HepG2 (cell line): ENCODE measurements around the gene INO80B. TPM values are rescaled to one million over a fixed set of nuclear protein-coding genes. Genes with fewer than 3 reads are reported as not detected.
A peak's percentile ranks its signal among the peaks of the same experiment; 100 is the strongest.

Source experiments
- BORCS8-MEF2B ChIP-seq: sonication (generic); formaldehyde crosslinking; IDR thresholded peaks from 2 replicates; pipeline ENCODE4 v1.8.0; 2022; ENCODE audit warnings: mild to moderate bottlenecking, missing genetic modification reagents
- HDAC2 ChIP-seq: sonication (generic); formaldehyde crosslinking; IDR thresholded peaks from 2 replicates; pipeline ENCODE4 v1.4.0; 2020; ENCODE audit warnings: missing genetic modification reagents
- HNRNPH1 ChIP-seq: fragments of 200-400 bp; formaldehyde crosslinking; optimal IDR thresholded peaks from 2 replicates; pipeline ENCODE3; 2017; ENCODE audit warnings: mild to moderate bottlenecking, low read depth, low read length
- MIER2 ChIP-seq: IDR thresholded peaks from 2 replicates; pipeline ENCODE4 v1.6.1; 2016; ENCODE audit warnings: missing biosample characterization, missing genetic modification reagents
- NR2F1 ChIP-seq, 2 experiments: fragments of 450-650 bp in 1 of 2; formaldehyde crosslinking in 1 of 2; IDR thresholded peaks; 2 replicates each; pipeline versions ENCODE4 v1.5.0 to v1.6.1; 2016 to 2020; ENCODE audit warnings: mild to moderate bottlenecking in 1 of 2, missing compliant biosample characterization in 1 of 2, missing genetic modification reagents in 1 of 2, moderate library complexity in 1 of 2
- NR2F2 ChIP-seq: IDR thresholded peaks from 2 replicates; pipeline ENCODE4 v1.6.1; 2012; ENCODE audit warnings: low read depth, inconsistent platforms, borderline replicate concordance
- PAXIP1 ChIP-seq: sonication (generic); formaldehyde crosslinking; conservative IDR thresholded peaks from 2 replicates; pipeline ENCODE4 v1.4.0; 2020; ENCODE audit warnings: mild to moderate bottlenecking, missing genetic modification reagents, moderate library complexity
- PCBP1 ChIP-seq: fragments of 200-400 bp; formaldehyde crosslinking; IDR thresholded peaks from 2 replicates; pipeline ENCODE4 v1.6.1; 2017; ENCODE audit warnings: mild to moderate bottlenecking, low read depth, low read length, borderline replicate concordance
- PHF5A ChIP-seq: IDR thresholded peaks from one replicate; pipeline ENCODE4 v1.6.1; 2018; ENCODE audit warnings: low read depth, missing genetic modification reagents; ENCODE audit not compliant: unreplicated experiment
- RBM22 ChIP-seq: fragments of 200-400 bp; formaldehyde crosslinking; optimal IDR thresholded peaks from 2 replicates; pipeline ENCODE3; 2017; ENCODE audit warnings: mild to moderate bottlenecking, low read length, moderate library complexity
- RFXANK ChIP-seq: IDR thresholded peaks from 2 replicates; pipeline ENCODE4 v1.6.1; 2016
- SIX1 ChIP-seq: sonication (generic); formaldehyde crosslinking; IDR thresholded peaks from 2 replicates; pipeline ENCODE4 v1.4.0; 2020; ENCODE audit warnings: missing genetic modification reagents, borderline replicate concordance
- ZFP37 ChIP-seq: sonication (generic); formaldehyde crosslinking; IDR thresholded peaks from 2 replicates; pipeline ENCODE4 v1.4.0; 2020; ENCODE audit warnings: missing genetic modification reagents, borderline replicate concordance
- ZNF124 ChIP-seq: sonication (generic); formaldehyde crosslinking; IDR thresholded peaks from 2 replicates; pipeline ENCODE4 v1.4.0; 2020; ENCODE audit warnings: missing genetic modification reagents
- ZNF383 ChIP-seq: sonication (generic); formaldehyde crosslinking; IDR thresholded peaks from 2 replicates; pipeline ENCODE4 v1.4.0; 2020; ENCODE audit warnings: missing genetic modification reagents, mild to moderate bottlenecking, borderline replicate concordance
- ZNF619 ChIP-seq: sonication (generic); formaldehyde crosslinking; IDR thresholded peaks from 2 replicates; pipeline ENCODE4 v1.4.0; 2020; ENCODE audit warnings: mild to moderate bottlenecking, missing genetic modification reagents
- ZNF639 ChIP-seq: conservative IDR thresholded peaks from 2 replicates; pipeline ENCODE4 v1.6.1; 2018; ENCODE audit warnings: missing genetic modification reagents
- ZSCAN25 ChIP-seq: sonication (generic); formaldehyde crosslinking; IDR thresholded peaks from 2 replicates; pipeline ENCODE4 v1.8.0; 2022; ENCODE audit warnings: mild to moderate bottlenecking, missing genetic modification reagents
- ZSCAN29 ChIP-seq: sonication (generic); formaldehyde crosslinking; conservative IDR thresholded peaks from 2 replicates; pipeline ENCODE4 v1.4.0; 2020; ENCODE audit warnings: mild to moderate bottlenecking, missing genetic modification reagents
- polyA plus RNA-seq, 8 experiments: library from polyadenylated mRNA; depleted of rRNA in 3 of 8; stranded (reverse) in 7 of 8; unstranded in 1 of 8; fragments of >200 nt; fragmentation: Illumina TruSeq in 4 of 8; extraction: Trizol in 4 of 8; gene quantifications; 2 replicates each; pipeline versions ENCODE4 v1.2.1 to v1.2.3, GENCODE V29; 2011 to 2016; ENCODE audit warnings: low read depth in 4 of 8, missing spikeins in 1 of 8, mixed read lengths in 1 of 8; ENCODE audit not compliant: insufficient read depth in 1 of 8
- total RNA-seq, 5 experiments: library from RNA; depleted of rRNA; stranded (reverse); fragments of >200 nt; fragmentation: Illumina TruSeq; extraction: Trizol; gene quantifications; 2 replicates each; pipeline ENCODE4 v1.2.3, GENCODE V29; 2016; ENCODE audit warnings: low read depth in 1 of 5
- TF ChIP-seq, protein P1 (sequence below): IDR thresholded peaks from 2 replicates; pipeline ENCODE4 v1.6.1; 2012; ENCODE audit warnings: low read length, improper control_type of control experiment

The INO80B gene
- total and polyA plus RNA-seq, 2 of the 13 experiments (the other 11 are each of a cell fraction or from before 2014, with no cell fraction given): 6.2 to 14.5 TPM

- TF ChIP-seq ZFP37 (CRISPR knock-in tag) (no peak), HNRNPH1 (peak; percentile 69), ZNF619 (peak; percentile 71), ZNF383 (CRISPR knock-in tag) (peak; percentile 36; the same call in 1 of the 2 replicates), PCBP1 (peak; percentile 94), BORCS8-MEF2B (peak; percentile 55; the same call in 1 of the 2 replicates), RBM22 (peak; percentile 91), ZNF639 (no peak), ZSCAN25 (CRISPR knock-in tag) (peak; percentile 94), ZSCAN29 (CRISPR knock-in tag) (peak; percentile 96), PHF5A (peak; percentile 85), MIER2 (CRISPR knock-in tag) (0 out of 2 replicates have a peak, but pooled peaks have one; percentile 5), RFXANK (CRISPR knock-in tag) (no peak; the same call in 1 of the 2 replicates), PAXIP1 (CRISPR knock-in tag) (peak; percentile 99), NR2F1 (CRISPR knock-in tag; IDR thresholded peaks at IDR 0.05) (peak in 1 of 2 experiments; percentile 90; a peak in 2 of 4 replicates), ZNF124 (no peak; the same call in 1 of the 2 replicates), NR2F2 (peak; percentile 60; the same call in 1 of the 2 replicates), HDAC2 (CRISPR knock-in tag) (peak; percentile 89), SIX1 (peak; percentile 44; the same call in 1 of the 2 replicates)
- TF ChIP-seq, protein P1, sequence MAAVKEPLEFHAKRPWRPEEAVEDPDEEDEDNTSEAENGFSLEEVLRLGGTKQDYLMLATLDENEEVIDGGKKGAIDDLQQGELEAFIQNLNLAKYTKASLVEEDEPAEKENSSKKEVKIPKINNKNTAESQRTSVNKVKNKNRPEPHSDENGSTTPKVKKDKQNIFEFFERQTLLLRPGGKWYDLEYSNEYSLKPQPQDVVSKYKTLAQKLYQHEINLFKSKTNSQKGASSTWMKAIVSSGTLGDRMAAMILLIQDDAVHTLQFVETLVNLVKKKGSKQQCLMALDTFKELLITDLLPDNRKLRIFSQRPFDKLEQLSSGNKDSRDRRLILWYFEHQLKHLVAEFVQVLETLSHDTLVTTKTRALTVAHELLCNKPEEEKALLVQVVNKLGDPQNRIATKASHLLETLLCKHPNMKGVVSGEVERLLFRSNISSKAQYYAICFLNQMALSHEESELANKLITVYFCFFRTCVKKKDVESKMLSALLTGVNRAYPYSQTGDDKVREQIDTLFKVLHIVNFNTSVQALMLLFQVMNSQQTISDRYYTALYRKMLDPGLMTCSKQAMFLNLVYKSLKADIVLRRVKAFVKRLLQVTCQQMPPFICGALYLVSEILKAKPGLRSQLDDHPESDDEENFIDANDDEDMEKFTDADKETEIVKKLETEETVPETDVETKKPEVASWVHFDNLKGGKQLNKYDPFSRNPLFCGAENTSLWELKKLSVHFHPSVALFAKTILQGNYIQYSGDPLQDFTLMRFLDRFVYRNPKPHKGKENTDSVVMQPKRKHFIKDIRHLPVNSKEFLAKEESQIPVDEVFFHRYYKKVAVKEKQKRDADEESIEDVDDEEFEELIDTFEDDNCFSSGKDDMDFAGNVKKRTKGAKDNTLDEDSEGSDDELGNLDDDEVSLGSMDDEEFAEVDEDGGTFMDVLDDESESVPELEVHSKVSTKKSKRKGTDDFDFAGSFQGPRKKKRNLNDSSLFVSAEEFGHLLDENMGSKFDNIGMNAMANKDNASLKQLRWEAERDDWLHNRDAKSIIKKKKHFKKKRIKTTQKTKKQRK: no peak
These were observed 25.1 kb upstream of the INO80B start (continued) for GRCh38 chr2:74429487-74430451.
